H1 (cell line): ENCODE results near the gene BAZ2B. TPM values are rescaled to one million over a fixed set of nuclear protein-coding genes. Genes with fewer than 3 reads are reported as not detected.
A peak's percentile ranks its signal among the peaks of the same experiment; 100 is the strongest.

Source experiments
- CTCF ChIA-PET: fragments of 300-600 bp; sonication (Branson Sonifier 250); formaldehyde crosslinking; loops from one replicate; lab custom pipeline; 2021; ENCODE audit not compliant: partially characterized antibody; lab: Charles Lee
- POLR2A ChIA-PET: fragments of 300-600 bp; sonication (Branson Sonifier 250); formaldehyde crosslinking; loops from one replicate; lab custom pipeline; 2021; ENCODE audit warnings: inconsistent platforms; ENCODE audit not compliant: partially characterized antibody; lab: Charles Lee
- DNase-seq, 2 experiments: peaks; one replicate each; pipeline versions ENCODE4 v3.0.0 to v3.0.0-alpha.2; 2010 to 2022; ENCODE audit warnings: low spot score in 2 of 2, low read depth in 1 of 2, mixed read lengths in 1 of 2
- FAIRE-seq: peaks from 2 replicates; lab custom pipeline; 2011; peaks lifted over from hg19 to GRCh38; lab: Jason Lieb, UNC
- H2AFZ ChIP-seq: 2 replicates; pipeline ENCODE4 v1.8.1; 2012; ENCODE audit warnings: low read length, inconsistent platforms
- H2AK5ac ChIP-seq: 2 replicates; pipeline ENCODE4 v1.6.1; 2013; ENCODE audit warnings: low read depth, low read length
- H2BK120ac ChIP-seq: replicated peaks from 2 replicates; pipeline ENCODE3; 2013; ENCODE audit warnings: low read depth, low read length, inconsistent platforms
- H2BK12ac ChIP-seq: 2 replicates; pipeline ENCODE4 v1.6.1; 2013; ENCODE audit warnings: low read depth, low read length
- H2BK15ac ChIP-seq: 2 replicates; pipeline ENCODE4 v1.6.1; 2013; ENCODE audit warnings: low read length
- H2BK20ac ChIP-seq: 2 replicates; pipeline ENCODE4 v1.6.1; 2013; ENCODE audit warnings: low read length
- H2BK5ac ChIP-seq: 2 replicates; pipeline ENCODE4 v1.6.1; 2013; ENCODE audit warnings: low read depth, low read length
- H3K14ac ChIP-seq: 2 replicates; pipeline ENCODE4 v1.6.1; 2013; ENCODE audit warnings: inconsistent platforms; ENCODE audit not compliant: insufficient read length
- H3K18ac ChIP-seq: 2 replicates; pipeline ENCODE4 v1.6.1; 2013; ENCODE audit warnings: low read length; ENCODE audit errors: extremely low read depth
- H3K23ac ChIP-seq: 2 replicates; pipeline ENCODE4 v1.6.1; 2013; ENCODE audit warnings: inconsistent platforms; ENCODE audit not compliant: insufficient read length
- H3K23me2 ChIP-seq: 2 replicates; pipeline ENCODE4 v1.6.1; 2013; ENCODE audit warnings: low read depth, low read length
- H3K27ac ChIP-seq: 2 replicates; pipeline ENCODE4 v1.6.1; 2011; ENCODE audit warnings: low read depth, low read length, inconsistent platforms
- H3K27me3 ChIP-seq, 4 experiments: replicated peaks in 1 of 4; 1 replicate in 1 of 4; 2 replicates in 3 of 4; pipeline versions ENCODE4 v1.6.1 to v1.8.1; 2011 to 2013; ENCODE audit warnings: low read length in 3 of 4, mild to moderate bottlenecking in 3 of 4, inconsistent platforms in 2 of 4, mixed read lengths in 2 of 4, moderate library complexity in 1 of 4; ENCODE audit not compliant: control insufficient read depth in 3 of 4, insufficient read depth in 3 of 4; ENCODE audit errors: extremely low read depth in 1 of 4
- H3K36me3 ChIP-seq, 4 experiments: 2 replicates each; pipeline versions ENCODE4 v1.6.1 to v1.8.1; 2011 to 2013; ENCODE audit warnings: mild to moderate bottlenecking in 4 of 4, low read length in 3 of 4, moderate library complexity in 2 of 4, control low read depth in 1 of 4, inconsistent platforms in 1 of 4; ENCODE audit not compliant: insufficient read depth in 4 of 4, control insufficient read depth in 2 of 4
- H3K4ac ChIP-seq: replicated peaks from 2 replicates; pipeline ENCODE3; 2013; ENCODE audit warnings: low read length, low read depth, mixed read lengths, inconsistent platforms; ENCODE audit not compliant: insufficient read length
- H3K4me1 ChIP-seq, 4 experiments: replicated peaks in 1 of 4; 1 replicate in 1 of 4; 2 replicates in 3 of 4; pipeline versions ENCODE4 v1.6.1 to v1.8.1; 2011 to 2013; ENCODE audit warnings: low read length in 3 of 4, inconsistent platforms in 2 of 4, mixed read lengths in 1 of 4; ENCODE audit not compliant: insufficient read depth in 4 of 4, control insufficient read depth in 3 of 4
- H3K4me2 ChIP-seq, 2 experiments: 2 replicates each; pipeline versions ENCODE4 v1.6.1 to v1.8.1; 2011 to 2013; ENCODE audit warnings: low read depth in 2 of 2, low read length in 2 of 2, control low read depth in 1 of 2, inconsistent platforms in 1 of 2, mild to moderate bottlenecking in 1 of 2; ENCODE audit not compliant: insufficient read depth in 1 of 2
- H3K4me3 ChIP-seq, 4 experiments: fragments of 200-600, 300-600 bp in 1 of 4; sonication (generic), shearing (Covaris generic), sonication (Bioruptor Twin) in 1 of 4; 2 replicates each; pipeline versions ENCODE4 v1.5.1 to v1.8.1; 2011 to 2016; ENCODE audit warnings: low read length in 4 of 4, low read depth in 3 of 4, control low read depth in 2 of 4, inconsistent platforms in 2 of 4, mild to moderate bottlenecking in 2 of 4, mixed read lengths in 1 of 4, moderate library complexity in 1 of 4; ENCODE audit not compliant: insufficient read depth in 2 of 4; ENCODE audit errors: extremely low read depth in 1 of 4
- H3K56ac ChIP-seq: replicated peaks from 2 replicates; pipeline ENCODE3; 2013; ENCODE audit warnings: low read depth, mild to moderate bottlenecking, mixed read lengths, low read length, inconsistent platforms; ENCODE audit not compliant: insufficient read length
- H3K79me1 ChIP-seq: 2 replicates; pipeline ENCODE4 v1.6.1; 2013; ENCODE audit warnings: low read depth, low read length, control low read depth
- H3K79me2 ChIP-seq, 2 experiments: 2 replicates each; pipeline versions ENCODE4 v1.6.1 to v1.8.1; 2012 to 2013; ENCODE audit warnings: low read length in 2 of 2, mild to moderate bottlenecking in 2 of 2, inconsistent platforms in 1 of 2; ENCODE audit not compliant: insufficient read depth in 2 of 2, control insufficient read depth in 1 of 2
- H3K9ac ChIP-seq, 4 experiments: replicated peaks in 1 of 4; 1 replicate in 1 of 4; 2 replicates in 3 of 4; pipeline versions ENCODE4 v1.6.1 to v1.8.1; 2011 to 2013; ENCODE audit warnings: low read depth in 3 of 4, low read length in 3 of 4, control low read depth in 2 of 4, mild to moderate bottlenecking in 2 of 4, moderate library complexity in 2 of 4, inconsistent platforms in 1 of 4; ENCODE audit errors: extremely low read depth in 1 of 4
- H3K9me3 ChIP-seq, 2 experiments: 2 replicates each; pipeline versions ENCODE4 v1.6.1 to v1.8.1; 2012 to 2013; ENCODE audit warnings: mild to moderate bottlenecking in 2 of 2, moderate library complexity in 2 of 2, control low read depth in 1 of 2, inconsistent platforms in 1 of 2, low read depth in 1 of 2, low read length in 1 of 2, mixed read lengths in 1 of 2; ENCODE audit not compliant: insufficient read depth in 2 of 2
- H4K20me1 ChIP-seq, 2 experiments: replicated peaks in 1 of 2; 2 replicates each; pipeline versions ENCODE3 to v1.8.1; 2011 to 2013; ENCODE audit warnings: inconsistent platforms in 2 of 2, low read length in 2 of 2, mild to moderate bottlenecking in 1 of 2; ENCODE audit not compliant: insufficient read depth in 2 of 2, control insufficient read depth in 1 of 2
- H4K5ac ChIP-seq: 2 replicates; pipeline ENCODE4 v1.6.1; 2013; ENCODE audit warnings: low read length, low read depth, mixed read lengths, inconsistent platforms; ENCODE audit not compliant: insufficient read length
- H4K8ac ChIP-seq: 2 replicates; pipeline ENCODE4 v1.8.0; 2013; ENCODE audit warnings: mild to moderate bottlenecking, moderate library complexity, low read length, inconsistent platforms; ENCODE audit not compliant: insufficient read depth; ENCODE audit errors: extremely low read depth
- H4K91ac ChIP-seq: replicated peaks from 2 replicates; pipeline ENCODE3; 2013; ENCODE audit warnings: low read length, mixed read lengths, inconsistent platforms; ENCODE audit not compliant: insufficient read length
- BRCA1 ChIP-seq: IDR thresholded peaks from 2 replicates; pipeline ENCODE4 v1.6.1; 2012; ENCODE audit warnings: low read depth, low read length, improper control_type of control experiment
- CBX5 ChIP-seq: fragments of 300-800, 300-1000 bp; sonication (generic); IDR thresholded peaks from 2 replicates; pipeline ENCODE4 v1.7.1; 2016; ENCODE audit warnings: antibody characterized with exemption, low read length, low read depth
- CHD1 ChIP-seq: IDR thresholded peaks from 2 replicates; pipeline ENCODE4 v1.6.1; 2012; ENCODE audit warnings: low read depth, low read length, improper control_type of control experiment
- CTBP2 ChIP-seq: IDR thresholded peaks from 2 replicates; pipeline ENCODE4 v1.7.0; 2011; ENCODE audit warnings: borderline replicate concordance, mild to moderate bottlenecking, moderate library complexity, mixed read lengths, low read length; ENCODE audit not compliant: insufficient read depth, insufficient read length
- JUND ChIP-seq: IDR thresholded peaks from 2 replicates; pipeline ENCODE4 v1.6.1; 2011; ENCODE audit warnings: mild to moderate bottlenecking, improper control_type of control experiment, low read length
- MAFK ChIP-seq: IDR thresholded peaks from 2 replicates; pipeline ENCODE4 v1.6.1; 2012; ENCODE audit warnings: low read depth, mild to moderate bottlenecking, improper control_type of control experiment, low read length
- POLR2AphosphoS5 ChIP-seq: IDR thresholded peaks from 2 replicates; pipeline ENCODE4 v1.6.1; 2011; ENCODE audit warnings: low read depth, low read length
- POU5F1 ChIP-seq: IDR thresholded peaks from 2 replicates; pipeline ENCODE4 v1.6.1; 2011; ENCODE audit warnings: low read depth, mild to moderate bottlenecking, low read length, moderate library complexity
- RAD21 ChIP-seq, 2 experiments: IDR thresholded peaks in 1 of 2; conservative IDR thresholded peaks in 1 of 2; 2 replicates each; pipeline ENCODE4 v1.6.1; 2011; ENCODE audit warnings: low read depth in 2 of 2, low read length in 2 of 2, improper control_type of control experiment in 1 of 2, inconsistent platforms in 1 of 2, mild to moderate bottlenecking in 1 of 2, moderate library complexity in 1 of 2
- WGBS, 2 experiments: shearing (Covaris generic) in 1 of 2; methylation state at CpG; one replicate each; pipeline versions ENCODE4 v1.1.6 to v1.1.7; 2013 to 2015; ENCODE audit warnings: low lambda C conversion rate in 2 of 2, mixed read lengths in 2 of 2, inconsistent platforms in 1 of 2, low coverage in 1 of 2, missing lambda C conversion rate in 1 of 2; ENCODE audit not compliant: insufficient replicate concordance in 2 of 2, insufficient coverage in 1 of 2, insufficient read length in 1 of 2; ENCODE audit errors: extremely low coverage in 1 of 2, missing lambda C conversion rate in 1 of 2; 5-methylcytosine and 5-hydroxymethylcytosine counted together
- polyA plus RNA-seq, 7 experiments: library from polyadenylated mRNA; depleted of rRNA in 3 of 7; stranded (reverse) in 5 of 7; unstranded in 2 of 7; fragments of >200 nt in 5 of 7; fragments of 200-250 nt in 2 of 7; gene quantifications; 1 replicate in 5 of 7; 2 replicates in 1 of 7; 4 replicates in 1 of 7; pipeline versions ENCODE4 v1.2.1 to v1.2.3, GENCODE V29; 2011 to 2013; ENCODE audit warnings: missing spikeins in 2 of 7, mixed read lengths in 2 of 7
- total RNA-seq: library from RNA; stranded (reverse); fragmentation: NEBNext Ultra II Directional; extraction: Animal tissue kit (Norgen Biotek cat#: 25700); gene quantifications from 2 replicates; pipeline ENCODE4 v1.2.1, GENCODE V29; 2021

The BAZ2B gene
- total and polyA plus RNA-seq, 2 of the 8 experiments (the other 6 are each of a cell fraction or from before 2014, with no cell fraction given), result 15.2 to 46.3 TPM

DNA sequence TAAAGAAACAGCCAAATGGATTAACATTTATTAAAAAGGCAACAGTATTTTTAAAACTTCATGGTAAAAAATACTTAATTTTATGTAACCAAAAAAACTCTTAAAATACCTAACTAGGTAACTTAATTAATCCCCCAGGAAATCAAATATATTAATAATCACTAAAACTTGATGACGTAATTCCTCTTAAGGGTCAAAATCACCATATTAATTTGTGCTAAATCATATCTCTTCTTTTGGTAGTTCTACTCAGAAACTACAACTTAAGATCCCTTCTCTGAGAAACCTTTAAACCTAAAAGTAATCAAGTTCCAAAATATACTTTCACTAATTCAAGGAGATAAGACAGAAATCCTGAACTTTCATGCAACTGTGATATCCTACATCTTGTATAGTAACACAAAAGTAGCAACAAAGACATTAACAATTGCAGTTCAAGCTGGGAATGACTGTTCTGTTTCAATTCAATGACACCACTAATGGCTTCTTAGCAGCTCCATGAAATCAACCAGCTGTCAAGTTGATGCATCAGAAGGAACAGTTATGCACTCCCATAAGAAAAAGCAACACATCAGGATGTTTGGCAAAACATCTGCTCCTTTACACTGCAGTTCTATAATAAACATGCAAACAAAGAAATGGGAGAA, 4.0 kb downstream of the BAZ2B start:
- no peak overlapping the region for H3K56ac ChIP-seq
- no peak overlapping the region for H4K91ac ChIP-seq
- CTCF ChIA-PET, result no interaction called here
- no peak overlapping the region for H3K27ac ChIP-seq
- peak overlapping the region in 1 of 4 experiments; percentile 98; a peak in 2 of 8 replicates for H3K4me3 ChIP-seq
- H2BK12ac ChIP-seq, result no peak overlapping the region
- no peaks in the 10 kb centered on the region for H4K20me1 ChIP-seq
- H3K4me1 ChIP-seq, result peaks cover 0 to 18% (median 7%) of the 10 kb centered on the region in 4 experiments; a peak in 4 of 7 replicates
- no peaks in the 10 kb centered on the region; the same call in 1 of the 2 replicates for H3K23me2 ChIP-seq
- WGBS, 2 experiments, result 70% methylated on average over 1 of the region's 1 CpG; no CpG with 5 or more reads in 1 of the 2 experiments
- no peak overlapping the region; the same call in 1 of the 2 replicates for H3K18ac ChIP-seq
- no peak overlapping the region for H3K23ac ChIP-seq
- no peak overlapping the region for H2AK5ac ChIP-seq
- peaks cover 10 to 87% of the 10 kb centered on the region in 2 experiments; a peak in 3 of 4 replicates for H3K79me2 ChIP-seq
- H2BK120ac ChIP-seq, result no peak overlapping the region
- H2BK5ac ChIP-seq, result no peak overlapping the region
- DNase-seq (no peak), FAIRE-seq (peak; percentile 90)
- H2BK20ac ChIP-seq, result no peak overlapping the region
- H3K9ac ChIP-seq, result no peak overlapping the region
- peak overlapping the region; percentile 41 to 69; a peak in 3 of 4 replicates for H3K4me2 ChIP-seq
- H3K4ac ChIP-seq, result no peak overlapping the region
- no peaks in the 10 kb centered on the region for H3K27me3 ChIP-seq
- TF ChIP-seq JUND, result no peak
- no peak for TF ChIP-seq RAD21 (IDR thresholded peaks at IDR 0.05 in 1 of 2, conservative IDR thresholded peaks at IDR 0.05 in 1 of 2; ENCODE audit: low read depth in 2 of 2, low read length in 2 of 2)
- no peak for TF ChIP-seq CBX5
- TF ChIP-seq POLR2AphosphoS5, result no peak
- no peak for TF ChIP-seq CHD1
- no peak for TF ChIP-seq MAFK
- TF ChIP-seq BRCA1, result no peak
- TF ChIP-seq CTBP2, result no peak
- no peak for TF ChIP-seq POU5F1
- H3K9me3 ChIP-seq, result no peaks in the 10 kb centered on the region
- no peak overlapping the region for H4K8ac ChIP-seq
- POLR2A ChIA-PET, result interaction anchor here (1.7 to 6.6 kb wide), 3 partner anchors 8 to 101 kb away, joined by 7 to 75 read pairs (median 23); partner anchors contain the start of gene MARCHF7
- no peak overlapping the region for H3K14ac ChIP-seq
- no peak overlapping the region for H2BK15ac ChIP-seq
- no peaks in the 10 kb centered on the region; the same call in 1 of the 2 replicates for H3K79me1 ChIP-seq
- H3K36me3 ChIP-seq, result no peaks in the 10 kb centered on the region
- H2AFZ ChIP-seq, result no peak overlapping the region
- H4K5ac ChIP-seq, result peak overlapping the region; percentile 29
